ENCODE measurements around the gene RFX6. TPM values are rescaled to one million over a fixed set of nuclear protein-coding genes. Genes with fewer than 3 reads are reported as not detected.
"Not testable (repeated sequence)": the region's sequence is repeated elsewhere in the genome, so short reads cannot be mapped to it uniquely, and the experiment has no call there.

RFX6 gene
- not detected in 2 replicates for total RNA-seq

GRCh38 chr6:116876635-116877611 lies at the start of gene RFX6:
Gene RFX6 (plus strand): TSS chr6:116877242. CDS start chr6:116877276, 34 bp downstream.
- intact Hi-C loops (cut with micrococcal nuclease) = no loop called here

- intact Hi-C loops (cut with micrococcal nuclease) = no loop called here
Observed at GRCh38 chr6:116827561-116828240, 49.3 kb upstream of the RFX6 start.

- intact Hi-C loops (cut with micrococcal nuclease) = no loop called here
Observed at GRCh38 chr6:116828983-116829382, 48.1 kb upstream of the RFX6 start, which contains the start of gene GPRC6A. Gene GPRC6A (minus strand): TSS chr6:116829083. CDS start chr6:116829013, 70 bp downstream.

GRCh38 chr6:116834526-116834925 lies 42.5 kb upstream of the RFX6 start:
- intact Hi-C loops (cut with micrococcal nuclease) = not testable (repeated sequence)

- intact Hi-C loops (cut with micrococcal nuclease) = no loop called here
Observed at GRCh38 chr6:116836606-116837342, 40.3 kb upstream of the RFX6 start.

GRCh38 chr6:116840091-116840490 lies 37.0 kb upstream of the RFX6 start:
- intact Hi-C loops (cut with micrococcal nuclease) = no loop called here

- intact Hi-C loops (cut with micrococcal nuclease) = no loop called here
Observed at GRCh38 chr6:116842459-116842858, 34.6 kb upstream of the RFX6 start.

GRCh38 chr6:116847227-116847626 lies 29.8 kb upstream of the RFX6 start:
- intact Hi-C loops (cut with micrococcal nuclease) = loop anchor here (1.0 kb wide), 2 partner anchors 68 to 311 kb away; no protein-coding TSS in a partner anchor

- intact Hi-C loops (cut with micrococcal nuclease) = no loop called here
Observed at GRCh38 chr6:116858060-116858459, 19.0 kb upstream of the RFX6 start.

- intact Hi-C loops (cut with micrococcal nuclease) = no loop called here
Observed at GRCh38 chr6:116859264-116859663, 17.8 kb upstream of the RFX6 start.

GRCh38 chr6:116866281-116866871 lies 10.7 kb upstream of the RFX6 start:
- intact Hi-C loops (cut with micrococcal nuclease) = no loop called here

GRCh38 chr6:116872771-116873170 lies 4.3 kb upstream of the RFX6 start:
- intact Hi-C loops (cut with micrococcal nuclease) = no loop called here

GRCh38 chr6:116876107-116876506 lies 935 bp upstream of the RFX6 start:
- intact Hi-C loops (cut with micrococcal nuclease) = no loop called here

GRCh38 chr6:116877743-116878142 lies 701 bp downstream of the RFX6 start:
- intact Hi-C loops (cut with micrococcal nuclease) = no loop called here

- intact Hi-C loops (cut with micrococcal nuclease) = no loop called here
Observed at GRCh38 chr6:116881236-116881635, 4.2 kb downstream of the RFX6 start.

GRCh38 chr6:116883005-116883404 lies 6.0 kb downstream of the RFX6 start:
- intact Hi-C loops (cut with micrococcal nuclease) = no loop called here

GRCh38 chr6:116884530-116884929 lies 7.5 kb downstream of the RFX6 start:
- intact Hi-C loops (cut with micrococcal nuclease) = no loop called here

- intact Hi-C loops (cut with micrococcal nuclease) = no loop called here
Observed at GRCh38 chr6:116887168-116887567, 10.1 kb downstream of the RFX6 start.

GRCh38 chr6:116887894-116888293 lies 10.9 kb downstream of the RFX6 start:
- intact Hi-C loops (cut with micrococcal nuclease) = no loop called here

- intact Hi-C loops (cut with micrococcal nuclease) = no loop called here
Observed at GRCh38 chr6:116888732-116889360, 11.8 kb downstream of the RFX6 start.

- intact Hi-C loops (cut with micrococcal nuclease) = no loop called here
Observed at GRCh38 chr6:116894669-116895068, 17.6 kb downstream of the RFX6 start.
